Measurements from ENCODE around the gene ZNF860.

DNA sequence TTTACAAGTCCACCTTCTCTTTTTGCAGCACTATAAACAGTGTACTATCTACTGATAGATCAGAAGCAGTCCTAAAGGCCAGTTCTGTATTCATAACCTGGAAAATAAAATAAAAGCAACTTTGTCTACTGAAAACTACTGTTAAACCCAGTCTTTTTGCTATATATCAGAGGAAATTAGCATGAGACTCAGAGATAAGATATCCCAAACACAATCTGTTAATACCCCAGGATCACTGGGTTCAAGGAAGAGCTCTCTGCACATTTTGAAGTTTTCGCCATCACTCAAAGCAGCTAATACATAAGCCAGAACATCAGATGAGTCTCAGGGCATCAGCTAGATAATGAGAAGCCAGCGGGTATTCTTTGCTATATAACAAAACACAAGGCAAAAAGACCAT, 22.3 kb upstream of the ZNF860 start:
- TF ChIP-seq YY1 (IDR thresholded peaks at IDR 0.05; ENCODE audit: insufficient read depth, insufficient read length) (no peak), ZNF274 (IDR thresholded peaks at IDR 0.05; ENCODE audit: low read depth, low read length) (no peak), SUZ12 (IDR thresholded peaks at IDR 0.05; ENCODE audit: extremely low read depth, insufficient read depth, insufficient read length) (no peak)

Data from NT2/D1 (cell line).